Parathyroid adenoma (tissue), 2 donors: ENCODE results near the gene CIC.
A peak's percentile ranks its signal among the peaks of the same experiment; 100 is the strongest.

Experiments
- H2AFZ ChIP-seq: fragments of 300-600 bp; sonication (generic); one replicate; pipeline ENCODE4 v1.7.0; 2017; ENCODE audit warnings: antibody characterized with exemption, mild to moderate bottlenecking
- H3K27ac ChIP-seq: fragments of 300-600 bp; sonication (generic); one replicate; pipeline ENCODE4 v1.7.0; 2017
- H3K27me3 ChIP-seq: fragments of 300-600 bp; sonication (generic); one replicate; pipeline ENCODE4 v1.7.0; 2017; ENCODE audit warnings: low read length; ENCODE audit not compliant: control insufficient read depth, insufficient read depth
- H3K36me3 ChIP-seq: fragments of 300-600 bp; sonication (generic); one replicate; pipeline ENCODE4 v1.7.0; 2017; ENCODE audit warnings: low read length; ENCODE audit not compliant: control insufficient read depth, insufficient read depth
- H3K4me1 ChIP-seq: fragments of 300-600 bp; sonication (generic); one replicate; pipeline ENCODE4 v1.7.0; 2017; ENCODE audit warnings: control low read depth
- H3K4me2 ChIP-seq: fragments of 300-600 bp; sonication (generic); one replicate; pipeline ENCODE4 v1.7.0; 2017; ENCODE audit warnings: low read length
- H3K4me3 ChIP-seq: fragments of 300-600 bp; sonication (generic); one replicate; pipeline ENCODE4 v1.7.0; 2017; ENCODE audit warnings: low read depth, low read length
- H3K79me2 ChIP-seq: fragments of 300-600 bp; sonication (generic); one replicate; pipeline ENCODE4 v1.7.0; 2017; ENCODE audit warnings: control low read depth
- H3K9ac ChIP-seq: fragments of 300-600 bp; sonication (generic); one replicate; pipeline ENCODE4 v1.7.0; 2017; ENCODE audit warnings: mild to moderate bottlenecking
- H3K9me3 ChIP-seq: fragments of 300-600 bp; sonication (generic); one replicate; pipeline ENCODE4 v1.7.0; 2017; ENCODE audit warnings: low read length; ENCODE audit not compliant: control insufficient read depth
- TF ChIP-seq, protein P1 (sequence below): fragments of 300-600 bp; sonication (generic); IDR thresholded peaks from one replicate; pipeline ENCODE4 v1.7.0; 2017; ENCODE audit warnings: antibody characterized with exemption, mild to moderate bottlenecking
- donor health status: primary hyperparathyroidism.

CIC gene

DNA sequence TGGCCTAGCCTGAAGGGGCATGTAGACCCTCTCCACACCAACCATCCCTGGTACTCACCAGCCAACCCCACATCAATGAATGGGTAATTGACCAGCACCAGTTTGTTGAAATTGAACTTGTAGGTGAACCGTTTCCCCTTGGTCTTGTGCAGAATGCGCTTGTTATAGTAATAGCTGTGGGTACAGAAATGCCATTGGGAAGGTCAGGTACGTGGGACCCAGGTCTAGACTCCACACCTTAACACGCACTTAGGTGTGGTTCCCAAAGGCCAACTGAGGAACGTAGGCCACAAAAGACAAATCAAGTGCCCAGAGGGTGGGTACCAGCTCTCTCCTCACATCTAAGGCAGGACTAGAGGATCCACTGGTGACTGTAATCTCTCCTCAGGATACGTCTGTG is 19.3 kb upstream of the CIC start:
- no peak overlapping the region for H3K9ac ChIP-seq
- H3K79me2 ChIP-seq = peaks cover 2% of the 10 kb centered on the region
- H3K27ac ChIP-seq = peak overlapping the region; percentile 25
- no peak overlapping the region for H3K4me2 ChIP-seq
- no peaks in the 10 kb centered on the region for H3K36me3 ChIP-seq
- no peak overlapping the region for H2AFZ ChIP-seq
- no peak overlapping the region for H3K4me3 ChIP-seq
- TF ChIP-seq, protein P1, sequence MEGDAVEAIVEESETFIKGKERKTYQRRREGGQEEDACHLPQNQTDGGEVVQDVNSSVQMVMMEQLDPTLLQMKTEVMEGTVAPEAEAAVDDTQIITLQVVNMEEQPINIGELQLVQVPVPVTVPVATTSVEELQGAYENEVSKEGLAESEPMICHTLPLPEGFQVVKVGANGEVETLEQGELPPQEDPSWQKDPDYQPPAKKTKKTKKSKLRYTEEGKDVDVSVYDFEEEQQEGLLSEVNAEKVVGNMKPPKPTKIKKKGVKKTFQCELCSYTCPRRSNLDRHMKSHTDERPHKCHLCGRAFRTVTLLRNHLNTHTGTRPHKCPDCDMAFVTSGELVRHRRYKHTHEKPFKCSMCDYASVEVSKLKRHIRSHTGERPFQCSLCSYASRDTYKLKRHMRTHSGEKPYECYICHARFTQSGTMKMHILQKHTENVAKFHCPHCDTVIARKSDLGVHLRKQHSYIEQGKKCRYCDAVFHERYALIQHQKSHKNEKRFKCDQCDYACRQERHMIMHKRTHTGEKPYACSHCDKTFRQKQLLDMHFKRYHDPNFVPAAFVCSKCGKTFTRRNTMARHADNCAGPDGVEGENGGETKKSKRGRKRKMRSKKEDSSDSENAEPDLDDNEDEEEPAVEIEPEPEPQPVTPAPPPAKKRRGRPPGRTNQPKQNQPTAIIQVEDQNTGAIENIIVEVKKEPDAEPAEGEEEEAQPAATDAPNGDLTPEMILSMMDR = no peak
- no peaks in the 10 kb centered on the region for H3K9me3 ChIP-seq
- peaks cover 17% of the 10 kb centered on the region for H3K4me1 ChIP-seq
- no peaks in the 10 kb centered on the region for H3K27me3 ChIP-seq

DNA sequence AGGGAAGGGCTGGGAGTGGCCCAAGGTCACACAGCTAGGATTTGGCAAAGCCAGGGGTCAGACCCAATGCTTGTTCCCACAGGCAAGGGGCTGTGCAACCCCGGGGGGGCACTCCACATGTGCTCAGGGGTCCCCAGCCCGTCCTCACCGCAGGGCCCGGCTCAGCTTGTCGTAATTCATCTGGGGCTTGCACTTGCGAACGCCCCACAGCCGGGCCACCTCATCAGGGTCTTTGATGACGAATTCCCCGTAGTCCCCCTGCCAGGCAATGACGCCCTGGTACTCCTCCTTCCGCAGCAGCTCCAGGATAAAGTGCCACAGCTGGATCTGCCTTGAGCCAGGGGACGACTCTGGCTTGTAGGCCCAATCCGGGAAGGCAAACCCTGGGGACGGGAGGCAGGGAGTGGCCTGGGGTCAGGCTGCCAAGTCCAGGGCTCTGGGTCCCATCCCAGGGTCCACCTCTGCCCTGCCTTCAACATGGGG is 18.8 kb upstream of the CIC start:
- Histone ChIP-seq H3K4me1 (peaks cover 17% of the 10 kb centered on the region), H3K27me3 (no peaks in the 10 kb centered on the region), H3K36me3 (no peaks in the 10 kb centered on the region), H3K4me2 (peak overlapping the region; percentile 33), H3K27ac (peak overlapping the region; percentile 25), H2AFZ (no peak overlapping the region), H3K9ac (no peak overlapping the region), H3K9me3 (no peaks in the 10 kb centered on the region), H3K79me2 (peaks cover 2% of the 10 kb centered on the region), H3K4me3 (no peak overlapping the region)
- TF ChIP-seq, protein P1 = no peak

GRCh38 chr19:42250666-42251531 is 18.2 kb upstream of the CIC start:
- H3K9me3 ChIP-seq = no peaks in the 10 kb centered on the region
- no peaks in the 10 kb centered on the region for H3K36me3 ChIP-seq
- H3K79me2 ChIP-seq = peaks cover 2% of the 10 kb centered on the region
- H3K4me1 ChIP-seq = peaks cover 17% of the 10 kb centered on the region
- TF ChIP-seq, protein P1 = no peak
- H3K4me3 ChIP-seq = no peak overlapping the region
- H3K9ac ChIP-seq = no peak overlapping the region
- peak overlapping the region; percentile 22 for H3K27ac ChIP-seq
- H2AFZ ChIP-seq = no peak overlapping the region
- no peaks in the 10 kb centered on the region for H3K27me3 ChIP-seq
- peak overlapping the region; percentile 33 for H3K4me2 ChIP-seq

- Histone ChIP-seq H3K36me3 (no peaks in the 10 kb centered on the region), H3K9ac (no peak overlapping the region), H3K27me3 (no peaks in the 10 kb centered on the region), H3K9me3 (no peaks in the 10 kb centered on the region), H3K27ac (peak overlapping the region; percentile 48), H3K79me2 (peaks cover 2% of the 10 kb centered on the region), H3K4me1 (peaks cover 17% of the 10 kb centered on the region), H3K4me3 (no peak overlapping the region), H2AFZ (no peak overlapping the region), H3K4me2 (no peak overlapping the region)
- TF ChIP-seq, protein P1 = no peak
These were observed 17.3 kb upstream of the CIC start for GRCh38 chr19:42251572-42252358.
